Keratinocyte (primary cell): ENCODE data around the gene ADRB1. TPM values are rescaled to one million over a fixed set of nuclear protein-coding genes. Genes with fewer than 3 reads are reported as not detected.

Source experiments
- DNase-seq: peaks from one replicate; pipeline ENCODE4 v3.0.0-alpha.2; 2011; ENCODE audit warnings: low read depth, missing footprints, low spot score
- FAIRE-seq: peaks from 2 replicates; lab custom pipeline; 2011; peaks lifted over from hg19 to GRCh38; lab: Jason Lieb, UNC
- H2AFZ ChIP-seq: 2 replicates; pipeline ENCODE4 v1.6.0; 2012; ENCODE audit warnings: low read length, control low read depth, inconsistent platforms; ENCODE audit not compliant: control insufficient read depth
- H3K27ac ChIP-seq: 2 replicates; pipeline ENCODE4 v1.5.1; 2011; ENCODE audit warnings: low read length; ENCODE audit not compliant: control insufficient read depth, insufficient read depth
- H3K27me3 ChIP-seq: 3 replicates; pipeline ENCODE4 v1.6.0; 2011; ENCODE audit warnings: low read length; ENCODE audit not compliant: control insufficient read depth, insufficient read depth; ENCODE audit errors: extremely low read depth
- H3K36me3 ChIP-seq, 2 experiments: 2 replicates in 1 of 2; 3 replicates in 1 of 2; pipeline ENCODE4 v1.5.1; 2011; ENCODE audit warnings: low read length in 2 of 2, mild to moderate bottlenecking in 1 of 2; ENCODE audit not compliant: control insufficient read depth in 2 of 2, insufficient read depth in 2 of 2; ENCODE audit errors: extremely low read depth in 1 of 2
- H3K4me1 ChIP-seq: 3 replicates; pipeline ENCODE4 v1.5.1; 2011; ENCODE audit warnings: low read length; ENCODE audit not compliant: control insufficient read depth, insufficient read depth; ENCODE audit errors: extremely low read depth
- H3K4me2 ChIP-seq: 3 replicates; pipeline ENCODE4 v1.6.0; 2011; ENCODE audit warnings: low read depth, low read length; ENCODE audit not compliant: control insufficient read depth, insufficient read depth; ENCODE audit errors: extremely low read depth
- H3K4me3 ChIP-seq, 3 experiments: fragments of 200-600 bp in 1 of 3; sonication (generic) in 1 of 3; 2 replicates in 2 of 3; 3 replicates in 1 of 3; pipeline ENCODE4 v1.5.1; 2011 to 2016; ENCODE audit warnings: low read length in 3 of 3, mild to moderate bottlenecking in 3 of 3, control low read depth in 2 of 3, inconsistent platforms in 1 of 3, low read depth in 1 of 3, mixed read lengths in 1 of 3, mixed run types in 1 of 3, moderate library complexity in 1 of 3; ENCODE audit not compliant: control insufficient read depth in 2 of 3, insufficient read depth in 2 of 3; ENCODE audit errors: extremely low read depth in 1 of 3
- H3K79me2 ChIP-seq: 2 replicates; pipeline ENCODE4 v1.6.0; 2012; ENCODE audit warnings: low read length; ENCODE audit not compliant: control insufficient read depth, insufficient read depth
- H3K9ac ChIP-seq: 3 replicates; pipeline ENCODE4 v1.6.0; 2011; ENCODE audit warnings: low read length; ENCODE audit not compliant: control insufficient read depth, insufficient read depth; ENCODE audit errors: extremely low read depth
- H3K9me1 ChIP-seq: 3 replicates; pipeline ENCODE4 v1.6.0; 2011; ENCODE audit warnings: low read length; ENCODE audit not compliant: control insufficient read depth, insufficient read depth; ENCODE audit errors: extremely low read depth
- H3K9me3 ChIP-seq: 2 replicates; pipeline ENCODE4 v1.5.1; 2012; ENCODE audit warnings: low read depth, low read length; ENCODE audit not compliant: control insufficient read depth
- H4K20me1 ChIP-seq: 3 replicates; pipeline ENCODE4 v1.6.0; 2011; ENCODE audit warnings: low read length; ENCODE audit not compliant: control insufficient read depth, insufficient read depth; ENCODE audit errors: extremely low read depth
- CTCF ChIP-seq, 3 experiments: IDR thresholded peaks in 1 of 3; conservative IDR thresholded peaks in 1 of 3; optimal IDR thresholded peaks in 1 of 3; 2 replicates in 2 of 3; 3 replicates in 1 of 3; pipeline versions ENCODE3 to v1.5.1; 2011; ENCODE audit warnings: low read length in 3 of 3, mild to moderate bottlenecking in 3 of 3, moderate library complexity in 2 of 3, control low read depth in 1 of 3, inconsistent platforms in 1 of 3; ENCODE audit not compliant: insufficient read depth in 2 of 3; ENCODE audit errors: extremely low read depth in 1 of 3
- EZH2 ChIP-seq: IDR thresholded peaks from one replicate; pipeline ENCODE4 v1.6.1; 2012; ENCODE audit warnings: inconsistent platforms, mild to moderate bottlenecking, low read length, moderate library complexity
- dilution Hi-C: fragments of 300-500 bp; cut with MboI; formaldehyde crosslinking; loops from one replicate; pipeline ENCODE4 v1.7.0; 2020; ENCODE audit warnings: low sequenced_read_pairs; ENCODE audit not compliant: extremely low pct_ligation_motif_present
- polyA plus RNA-seq, 5 experiments: library from polyadenylated mRNA; depleted of rRNA in 3 of 5; stranded (reverse) in 3 of 5; stranded (forward) in 1 of 5; unstranded in 1 of 5; fragments of >200 nt; gene quantifications; 1 replicate in 1 of 5; 2 replicates in 3 of 5; 3 replicates in 1 of 5; pipeline versions ENCODE4 v1.2.1 to v1.2.3, GENCODE V29; 2011 to 2012; ENCODE audit warnings: missing spikeins in 2 of 5, low read depth in 1 of 5, low replicate concordance in 1 of 5

Gene ADRB1
- polyA plus RNA-seq, 1 donor (not counting 4 experiments of a cell fraction or from before 2014, with no cell fraction given) = 0.05 TPM

GRCh38 chr10:114035791-114036190 is 7.9 kb upstream of the ADRB1 start:
- Histone ChIP-seq H3K27me3 (no peaks in the 10 kb centered on the region), H3K36me3 (no peaks in the 10 kb centered on the region), H4K20me1 (no peaks in the 10 kb centered on the region), H3K79me2 (no peaks in the 10 kb centered on the region), H3K4me2 (no peak overlapping the region), H3K4me1 (peaks cover 4% of the 10 kb centered on the region), H3K9me1 (no peaks in the 10 kb centered on the region), H3K4me3 (no peak overlapping the region), H2AFZ (no peak overlapping the region), H3K9me3 (no peaks in the 10 kb centered on the region), H3K9ac (no peak overlapping the region), H3K27ac (no peak overlapping the region)
- dilution Hi-C loops = no loop called here
- no peak for DNase-seq
- TF ChIP-seq EZH2 = no peak
- TF ChIP-seq CTCF (optimal IDR thresholded peaks at IDR 0.05 in 1 of 3, IDR thresholded peaks at IDR 0.05 in 1 of 3, conservative IDR thresholded peaks at IDR 0.05 in 1 of 3; ENCODE audit: extremely low read depth in 1 of 3, insufficient read depth in 2 of 3, low read length in 3 of 3) = no peak
- FAIRE-seq = no peak

- H2AFZ ChIP-seq = no peak overlapping the region
- no peak for DNase-seq
- dilution Hi-C loops = no loop called here
- H3K9ac ChIP-seq = no peak overlapping the region
- H3K9me3 ChIP-seq = no peaks in the 10 kb centered on the region
- no peaks in the 10 kb centered on the region for H3K27me3 ChIP-seq
- H3K27ac ChIP-seq = no peak overlapping the region
- H3K4me2 ChIP-seq = no peak overlapping the region
- no peaks in the 10 kb centered on the region for H4K20me1 ChIP-seq
- TF ChIP-seq CTCF (optimal IDR thresholded peaks at IDR 0.05 in 1 of 3, IDR thresholded peaks at IDR 0.05 in 1 of 3, conservative IDR thresholded peaks at IDR 0.05 in 1 of 3; ENCODE audit: extremely low read depth in 1 of 3, insufficient read depth in 2 of 3, low read length in 3 of 3) = no peak
- no peak for TF ChIP-seq EZH2
- no peak for FAIRE-seq
- H3K79me2 ChIP-seq = no peaks in the 10 kb centered on the region
- no peaks in the 10 kb centered on the region for H3K36me3 ChIP-seq
- peaks cover 5% of the 10 kb centered on the region for H3K4me1 ChIP-seq
- no peaks in the 10 kb centered on the region for H3K9me1 ChIP-seq
- no peak overlapping the region for H3K4me3 ChIP-seq
These were observed 4.8 kb upstream of the ADRB1 start for GRCh38 chr10:114038819-114039218.
